Activated naive CD8-positive, alpha-beta T cell treated with anti-CD3 and anti-CD28 coated beads, Interleukin-2, amount 50 U/mL, for 16 hours (primary cell): ENCODE data around the gene MAGI2.

Experiments
- DNase-seq: peaks from one replicate; pipeline ENCODE4 v3.0.0-alpha.2; 2020; ENCODE audit warnings: low read depth, low spot score

MAGI2 gene

DNA sequence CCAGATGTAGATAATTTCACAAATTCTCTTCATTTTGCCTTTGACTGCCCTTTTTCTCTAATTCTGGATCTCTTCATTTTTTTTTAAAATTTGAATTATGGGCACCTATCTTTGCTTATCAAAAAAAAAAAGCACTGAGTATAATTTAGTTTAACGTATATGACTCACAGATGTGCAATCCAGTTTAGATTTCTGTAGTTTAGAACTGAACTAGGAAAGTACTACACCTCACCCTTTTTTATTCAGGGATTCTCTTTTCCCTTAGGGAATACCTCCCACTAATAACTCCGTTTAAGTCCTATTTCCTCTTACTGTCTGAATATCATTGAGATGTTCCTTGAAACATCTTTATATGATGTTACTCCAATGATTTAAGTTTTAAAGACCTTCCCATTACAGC lies 665.0 kb downstream of the MAGI2 start:
- no peak for DNase-seq

DNA sequence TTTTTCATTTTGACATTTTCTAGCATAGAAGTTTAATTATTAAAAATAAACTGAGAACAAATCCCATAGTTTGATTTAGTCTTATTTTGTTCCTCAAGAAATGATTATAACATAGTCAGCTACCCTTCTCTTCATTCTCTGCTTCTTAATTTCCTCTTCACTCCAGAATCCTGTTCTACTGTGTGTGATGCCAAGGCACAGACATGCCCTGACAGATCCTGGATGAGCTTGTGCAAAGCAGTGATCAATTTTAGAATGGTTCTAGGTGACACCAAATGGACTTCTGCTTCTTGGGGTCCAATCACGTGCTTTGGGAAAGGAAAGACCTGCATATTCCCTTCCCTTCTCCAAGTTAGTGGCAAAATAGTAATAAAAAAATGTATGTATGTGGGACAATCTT lies 665.6 kb downstream of the MAGI2 start:
- DNase-seq = no peak

DNA sequence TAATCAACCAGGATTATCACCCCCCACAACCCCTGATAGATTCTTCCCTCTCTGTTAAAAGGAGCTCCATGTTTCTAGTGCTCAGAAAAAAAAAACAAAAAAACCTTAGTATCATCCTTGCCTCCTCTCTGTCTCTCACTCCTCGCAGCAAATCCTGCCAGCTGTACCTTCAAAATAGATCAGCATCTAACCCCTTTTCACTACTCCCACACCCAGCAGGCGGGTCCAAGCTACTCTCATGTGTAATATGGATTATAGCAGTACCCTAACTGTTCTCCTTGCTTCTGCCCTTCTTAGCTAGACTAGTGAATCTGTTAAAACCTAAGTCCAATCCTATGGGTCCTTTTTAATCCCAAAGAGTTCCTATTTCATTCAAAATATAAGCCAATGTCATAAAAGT lies 667.4 kb downstream of the MAGI2 start:
- DNase-seq = no peak

DNA sequence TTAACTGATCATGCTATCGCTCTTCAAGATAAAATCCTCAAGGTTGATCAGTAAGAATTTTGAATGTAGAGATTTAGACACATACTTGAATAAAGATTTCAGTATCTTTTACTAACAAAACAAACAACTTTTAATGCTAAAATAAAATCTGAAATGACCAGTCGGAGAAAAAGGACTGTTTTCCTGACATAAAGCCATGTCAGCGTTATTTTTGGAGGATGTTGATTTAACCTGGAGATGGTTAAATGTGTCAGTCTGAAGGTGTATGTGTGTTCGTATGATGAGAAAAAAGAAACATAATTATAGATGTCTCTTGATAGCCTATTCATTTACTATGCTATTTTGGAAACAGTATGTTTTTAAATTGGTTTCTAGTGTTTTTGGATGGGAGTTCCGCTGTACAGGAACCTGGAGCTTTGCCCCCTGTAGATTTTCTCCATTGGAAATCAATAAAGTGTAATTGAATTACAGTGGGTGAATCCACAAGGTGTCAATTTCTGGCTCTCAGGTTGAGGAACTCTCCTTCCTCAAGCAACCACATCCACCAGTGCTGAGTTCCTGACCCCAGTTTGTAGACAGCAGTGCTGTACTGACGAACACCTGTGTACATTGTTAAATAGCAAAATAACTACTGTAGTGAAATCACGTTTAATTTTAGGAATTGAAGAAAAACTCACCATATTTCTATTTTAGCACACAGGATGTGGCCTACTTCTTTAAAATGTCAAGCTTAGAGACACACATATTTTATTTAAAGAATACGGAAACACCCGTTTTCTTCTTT lies 670.1 kb downstream of the MAGI2 start:
- no peak for DNase-seq

DNA sequence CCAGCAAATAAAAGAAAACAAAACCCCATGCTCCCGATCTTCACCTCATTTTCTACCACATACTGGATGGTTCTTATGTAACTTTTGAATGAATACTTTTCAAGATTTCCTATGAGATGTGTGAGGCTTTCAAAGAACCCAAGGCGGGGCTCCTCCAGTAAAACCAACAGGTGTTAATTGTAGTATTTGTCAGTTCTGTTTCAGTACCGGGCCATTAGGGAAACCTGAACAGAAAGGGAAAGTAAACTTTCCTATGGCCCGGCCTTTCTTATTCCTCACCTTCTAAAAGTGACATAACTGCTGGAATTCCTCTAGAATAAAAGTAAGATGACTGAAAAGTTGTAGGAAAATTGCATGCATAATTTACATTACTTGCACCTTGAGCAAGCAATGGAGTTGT lies 672.9 kb downstream of the MAGI2 start:
- DNase-seq = no peak

DNA sequence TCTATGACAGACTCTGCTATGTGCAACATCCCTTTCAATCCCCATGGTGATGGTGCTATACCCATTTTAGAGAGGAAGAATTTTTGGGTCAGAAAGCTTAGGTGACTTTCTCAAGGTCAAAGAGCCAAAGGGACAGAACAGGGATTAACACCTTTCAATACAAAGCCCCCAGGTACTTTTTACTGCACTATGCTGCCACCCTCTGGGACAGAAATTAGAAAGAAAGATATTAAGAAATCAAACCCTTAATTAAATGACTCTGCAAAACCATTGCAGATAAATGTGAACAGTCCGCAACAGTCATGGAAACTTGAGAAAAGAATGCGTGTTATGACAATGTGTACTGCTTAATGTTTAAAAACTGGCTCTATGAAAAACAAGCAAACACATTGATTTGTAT lies 673.7 kb downstream of the MAGI2 start:
- DNase-seq = no peak

DNA sequence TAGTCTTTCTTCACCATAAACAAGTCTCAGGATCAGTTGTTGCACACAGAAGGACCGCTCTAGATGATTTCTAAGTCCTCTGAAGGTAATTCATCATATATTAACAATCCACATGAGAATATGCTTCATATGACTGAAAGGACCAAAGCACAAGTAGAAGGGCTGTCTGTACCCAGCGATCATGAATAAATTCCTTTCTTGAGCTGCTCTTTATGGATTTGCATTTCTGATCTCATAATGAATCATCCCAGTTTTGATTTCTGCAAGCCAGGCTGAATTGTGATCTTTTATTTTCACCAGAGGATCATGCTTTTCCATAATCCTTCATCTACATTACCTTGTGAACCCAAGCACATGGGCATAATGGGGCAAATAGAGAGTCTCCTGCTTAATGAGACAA lies 675.6 kb downstream of the MAGI2 start:
- no peak for DNase-seq

DNA sequence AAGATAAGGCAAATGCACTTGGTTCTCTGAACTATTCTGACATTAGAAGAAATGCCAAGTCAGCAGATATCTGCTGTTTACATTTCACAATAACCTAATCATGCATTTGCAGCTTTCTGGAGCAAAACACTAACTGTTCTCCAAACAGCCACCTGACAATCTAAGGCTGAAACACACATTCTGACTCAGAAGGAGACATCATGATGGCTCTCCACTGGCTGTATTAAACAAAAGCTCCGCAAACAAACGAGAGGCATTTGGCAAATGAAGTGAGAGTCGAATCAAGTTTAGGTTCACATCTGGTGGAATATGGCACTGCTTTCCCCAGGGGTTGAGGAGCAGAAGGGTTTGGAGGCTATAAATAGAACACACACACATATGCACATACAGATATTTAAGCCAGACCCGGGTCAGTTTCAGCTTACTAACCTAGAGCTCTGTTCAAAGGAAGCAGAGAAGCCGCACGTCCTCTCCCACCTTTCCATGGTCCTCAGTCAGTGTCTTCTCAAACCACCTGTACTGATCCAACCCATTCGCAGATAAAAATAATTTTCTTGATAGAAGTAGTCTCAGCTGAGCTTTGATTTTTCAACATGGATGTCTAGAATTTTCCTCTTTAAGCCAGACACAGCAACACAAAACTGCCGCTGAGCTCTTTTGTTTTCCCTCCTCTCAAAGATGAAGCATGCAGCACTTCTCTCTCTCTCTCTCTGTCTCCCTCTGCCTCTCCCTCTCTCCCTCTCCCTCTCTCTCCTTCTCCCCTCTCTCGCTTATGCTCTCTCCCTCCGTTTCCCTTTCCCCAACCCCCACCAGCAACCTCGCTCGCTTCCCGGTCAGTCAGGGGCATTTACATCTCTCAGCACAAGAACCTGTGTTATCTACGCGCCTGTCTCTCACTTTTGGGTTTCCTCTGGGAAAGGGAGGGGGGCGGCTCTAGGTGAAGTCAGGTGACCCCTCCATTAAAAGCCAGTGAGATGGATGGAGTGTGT lies 682.8 kb downstream of the MAGI2 start:
- no peak for DNase-seq

DNA sequence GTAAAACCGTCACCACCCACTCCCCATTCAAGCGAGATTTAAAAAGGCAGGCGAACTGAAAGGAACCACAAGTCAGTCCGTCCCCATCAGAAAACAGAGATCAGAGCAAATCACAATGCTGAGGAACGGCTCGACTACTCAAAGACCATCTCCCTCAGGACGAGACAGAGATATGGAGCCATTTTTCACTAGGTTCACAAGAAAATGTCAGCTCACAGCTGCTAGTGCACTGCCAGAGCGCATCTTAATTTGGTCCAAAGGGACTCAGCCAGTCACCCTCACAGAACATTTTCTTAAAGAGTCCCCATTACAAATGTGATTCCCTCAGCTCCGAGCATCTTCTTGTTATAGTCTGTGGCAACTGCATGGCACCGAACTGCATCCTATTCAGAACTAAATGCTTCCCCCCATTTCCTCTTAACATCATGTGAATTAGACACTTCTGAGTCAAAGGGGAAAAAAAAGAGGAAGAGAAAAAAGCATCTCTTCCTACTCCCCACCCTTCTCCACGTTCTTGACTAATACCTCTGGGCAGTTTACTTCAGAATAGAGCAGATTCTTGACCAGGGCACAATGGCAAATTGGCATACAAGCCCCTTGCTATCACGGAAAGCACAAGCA lies 683.9 kb downstream of the MAGI2 start:
- no peak for DNase-seq

DNA sequence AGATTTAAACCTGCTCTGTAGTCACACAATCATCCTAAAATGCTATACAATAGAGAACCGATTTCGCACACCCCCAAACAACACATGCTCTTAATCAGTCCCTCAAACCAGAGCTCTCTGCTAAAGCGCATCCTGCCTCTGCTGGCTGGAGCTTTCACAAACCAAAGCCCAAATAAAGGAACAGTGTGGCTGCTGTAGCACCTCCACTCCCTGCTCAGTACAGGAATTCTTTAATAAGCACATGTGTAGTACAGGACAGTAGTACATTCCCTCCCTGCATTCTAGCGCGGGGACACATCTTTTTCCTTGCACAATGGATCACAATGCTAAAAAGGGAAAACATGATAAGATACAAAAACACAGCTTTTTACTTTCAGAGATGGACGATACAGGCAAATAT lies 684.6 kb downstream of the MAGI2 start:
- no peak for DNase-seq

DNA sequence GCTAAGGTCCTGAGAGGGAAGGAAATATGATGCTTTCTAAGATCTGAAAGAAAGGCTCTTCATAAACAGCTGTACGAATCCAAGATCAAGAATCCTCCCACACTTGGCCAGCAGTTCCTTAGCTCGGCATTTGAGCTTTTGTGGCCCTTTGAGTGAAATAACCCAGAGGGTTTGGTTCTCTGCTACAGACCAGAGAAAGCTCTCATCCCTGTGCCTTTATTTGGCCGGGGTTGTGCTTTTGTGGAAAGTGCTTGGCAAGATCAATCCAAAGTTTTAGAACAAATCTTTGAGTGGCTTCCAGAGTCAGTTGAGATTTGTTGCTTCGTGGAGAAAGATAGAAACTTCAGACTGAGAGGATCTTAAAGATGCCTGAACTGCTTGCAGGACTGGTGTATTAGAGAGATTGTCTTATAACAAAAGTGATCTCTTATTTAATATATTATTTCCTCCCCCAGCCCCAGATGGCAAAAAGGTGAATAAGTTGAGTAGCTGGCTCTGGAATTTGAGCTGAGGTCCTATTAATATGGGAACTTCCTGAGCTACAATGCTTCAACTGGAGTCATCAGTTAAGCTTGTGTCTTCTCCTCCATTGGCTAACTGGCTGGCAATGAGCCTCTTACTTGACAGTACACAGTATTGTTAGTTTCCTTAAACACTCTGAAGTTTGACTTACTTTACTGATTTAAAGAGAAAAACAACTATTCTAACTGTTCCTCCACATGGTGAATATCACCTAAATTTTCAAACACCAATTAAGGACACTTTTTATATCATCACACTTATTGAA lies 687.3 kb downstream of the MAGI2 start:
- DNase-seq = no peak

DNA sequence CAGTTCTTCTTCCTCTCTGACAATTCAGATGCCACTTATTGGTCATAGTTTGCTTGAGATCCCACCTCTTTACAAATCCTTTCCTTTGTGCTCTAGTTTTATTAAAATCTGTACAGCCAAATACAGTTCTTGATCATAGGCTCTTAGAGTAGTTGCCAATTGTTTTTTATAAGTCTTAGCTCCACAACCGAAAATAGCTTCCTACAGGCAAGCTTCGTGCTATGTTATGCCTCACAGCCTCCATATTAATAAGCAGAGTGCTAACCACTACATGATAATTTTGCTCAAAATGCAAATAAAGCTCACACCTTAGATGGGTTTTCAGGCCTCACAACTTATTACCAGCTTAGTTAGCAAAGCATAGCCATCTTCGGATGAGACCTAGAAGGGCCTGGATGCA lies 688.9 kb downstream of the MAGI2 start:
- no peak for DNase-seq

DNA sequence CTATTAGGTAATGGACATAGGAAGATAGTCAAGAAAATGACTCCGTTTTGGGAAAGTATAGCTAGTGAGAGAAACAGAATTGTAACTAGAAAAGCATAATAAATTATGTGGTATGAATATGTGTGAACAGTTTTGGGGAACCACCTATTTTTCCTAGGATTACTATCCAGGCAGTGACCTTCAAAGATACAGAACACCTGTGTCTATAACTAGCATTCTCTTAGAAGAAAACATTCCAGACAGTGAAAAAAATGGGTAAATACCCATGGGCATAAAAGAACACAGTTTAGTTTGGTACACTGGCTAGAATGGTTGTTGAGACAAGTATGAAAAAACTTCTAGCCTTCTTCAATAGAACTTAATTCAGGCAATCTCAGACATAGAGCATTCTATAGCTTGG lies 690.8 kb downstream of the MAGI2 start:
- no peak for DNase-seq

DNA sequence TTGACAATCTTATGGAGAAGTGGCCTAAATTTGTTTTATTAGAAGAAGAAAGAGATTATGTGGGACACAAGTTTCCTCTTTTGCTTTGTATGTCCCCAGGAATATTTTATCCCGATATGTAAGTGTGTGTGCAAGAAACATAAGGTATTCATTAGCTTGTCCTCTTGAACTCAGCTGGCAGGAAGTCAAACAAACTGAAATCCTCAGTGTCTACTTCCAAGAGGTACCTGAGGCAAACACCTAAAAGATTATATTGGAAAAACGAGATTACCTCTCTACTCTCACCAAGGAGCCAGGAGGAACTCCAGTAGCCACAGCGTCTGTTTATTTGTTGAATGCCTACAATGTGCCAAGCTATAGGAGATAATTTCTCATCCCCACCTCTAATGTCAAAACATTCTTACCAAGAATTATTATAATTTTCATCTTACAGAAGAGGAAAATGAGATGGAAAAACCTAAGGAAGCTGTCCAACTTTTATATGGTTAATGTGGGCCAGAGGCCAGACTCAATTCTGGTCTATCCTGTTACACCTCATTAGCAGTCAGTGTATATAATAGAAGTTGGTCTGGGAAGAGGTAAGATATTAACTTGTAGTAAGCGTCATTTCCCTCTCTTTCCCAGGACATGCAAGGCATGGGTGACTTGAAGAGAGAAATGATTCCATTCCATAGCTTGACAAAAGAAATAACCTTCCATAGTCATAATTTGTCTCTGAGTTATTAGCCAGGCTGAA lies 692.7 kb downstream of the MAGI2 start:
- DNase-seq = no peak

DNA sequence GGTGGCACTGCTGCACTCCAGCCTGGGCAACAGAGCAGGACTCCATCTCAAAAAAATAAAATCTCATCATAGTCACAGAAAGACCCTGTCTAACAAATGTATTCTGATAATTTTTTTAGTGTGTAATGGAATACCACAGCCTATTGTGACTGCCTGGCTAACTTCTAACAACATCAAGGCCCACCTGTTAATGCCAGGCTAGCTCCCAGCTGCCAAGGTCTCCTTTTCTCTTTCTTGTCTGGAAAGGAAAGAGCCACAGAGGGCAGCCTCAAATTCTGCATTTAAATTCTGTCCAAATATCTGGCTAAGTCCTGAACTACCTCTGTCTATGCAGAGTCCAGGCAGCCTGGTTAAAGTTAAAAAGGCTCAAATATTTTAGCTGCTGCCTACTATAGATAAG lies 700.9 kb downstream of the MAGI2 start:
- no peak for DNase-seq

DNA sequence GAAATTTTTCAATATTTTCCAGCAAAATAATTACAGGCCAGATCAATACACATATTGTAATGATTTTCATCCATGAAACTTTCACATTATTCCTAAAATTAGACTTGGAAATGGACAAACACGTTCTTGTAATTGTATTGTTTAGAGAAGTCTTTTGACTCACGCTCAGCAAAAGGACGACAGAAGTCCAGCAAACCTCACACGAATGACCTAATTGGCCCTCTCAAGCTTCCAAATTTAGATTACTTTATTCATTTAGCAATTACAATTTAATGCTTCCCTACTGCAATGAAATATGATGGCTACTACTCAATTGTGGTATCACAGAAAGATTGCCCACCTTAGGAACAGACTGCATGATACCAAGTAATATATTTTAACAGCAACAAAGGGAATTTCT lies 702.2 kb downstream of the MAGI2 start:
- no peak for DNase-seq

DNA sequence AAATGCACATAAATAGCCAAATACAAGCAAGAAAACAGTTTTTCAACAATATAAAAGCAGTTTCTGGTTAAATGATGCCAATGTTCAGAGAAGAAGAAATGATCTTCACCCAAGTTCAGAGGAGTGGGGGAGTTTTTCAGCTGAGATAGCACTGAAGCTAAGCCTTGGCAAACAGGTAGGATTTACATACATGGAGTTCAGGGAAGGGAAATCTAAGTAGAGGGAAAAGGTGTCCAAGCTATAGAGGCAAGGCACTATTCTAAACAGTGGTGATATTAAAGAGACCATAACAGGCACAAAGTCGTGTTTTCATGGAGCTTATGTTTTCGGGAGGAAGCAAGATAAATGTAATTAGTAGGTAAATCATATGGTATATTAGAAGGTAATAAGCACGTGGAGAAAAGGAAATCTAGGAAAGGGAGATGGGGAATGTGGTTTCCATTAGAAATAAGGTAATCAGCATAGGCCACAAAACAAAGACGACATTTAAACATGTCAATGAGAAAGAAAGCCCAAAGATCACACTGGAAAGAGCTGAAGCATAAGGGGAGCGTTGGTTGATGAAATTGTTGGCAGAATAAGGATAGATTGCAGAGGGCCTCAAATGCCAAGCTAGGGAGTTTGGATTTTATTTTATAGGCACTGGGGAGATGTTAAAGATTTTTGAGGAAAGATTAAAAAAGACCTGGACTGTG lies 704.3 kb downstream of the MAGI2 start:
- DNase-seq = no peak

DNA sequence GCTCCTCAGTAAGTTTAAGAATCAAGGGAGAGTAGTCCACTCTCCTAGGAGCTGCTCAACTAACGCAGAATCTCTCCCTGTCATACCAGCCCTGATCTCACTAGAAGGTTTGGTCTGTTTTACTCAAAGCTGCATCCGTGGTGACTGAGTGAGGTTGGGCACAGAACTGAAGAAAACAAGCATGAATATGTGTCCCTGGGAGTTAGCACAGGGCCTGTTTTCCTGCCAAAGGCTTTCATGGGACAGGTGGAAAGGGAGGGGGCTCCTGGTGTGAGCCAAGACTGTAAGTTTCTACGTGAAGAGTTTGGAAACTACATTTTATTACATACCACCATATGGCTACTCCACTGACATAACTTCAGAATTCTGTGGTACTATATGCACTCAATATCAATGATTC lies 705.9 kb downstream of the MAGI2 start:
- DNase-seq = no peak

DNA sequence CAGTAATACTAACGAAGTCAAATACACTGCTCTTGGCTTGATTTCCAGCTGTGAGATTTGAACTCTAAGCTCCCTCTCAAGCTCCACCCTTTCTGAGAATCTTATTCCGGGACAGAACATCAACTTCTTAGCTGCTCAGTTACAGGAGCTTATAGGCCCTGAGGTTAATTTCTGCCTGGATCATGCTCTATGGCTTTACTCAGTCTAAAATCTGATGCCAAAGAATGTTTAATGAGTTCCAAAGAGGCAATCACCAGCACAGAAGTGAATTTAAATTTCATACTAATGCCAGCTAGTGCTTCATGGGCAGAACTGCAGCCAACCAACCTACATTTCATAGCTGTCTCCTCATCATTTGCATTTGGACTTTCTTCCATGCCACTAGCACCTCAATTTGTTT lies 707.2 kb downstream of the MAGI2 start:
- no peak for DNase-seq

DNA sequence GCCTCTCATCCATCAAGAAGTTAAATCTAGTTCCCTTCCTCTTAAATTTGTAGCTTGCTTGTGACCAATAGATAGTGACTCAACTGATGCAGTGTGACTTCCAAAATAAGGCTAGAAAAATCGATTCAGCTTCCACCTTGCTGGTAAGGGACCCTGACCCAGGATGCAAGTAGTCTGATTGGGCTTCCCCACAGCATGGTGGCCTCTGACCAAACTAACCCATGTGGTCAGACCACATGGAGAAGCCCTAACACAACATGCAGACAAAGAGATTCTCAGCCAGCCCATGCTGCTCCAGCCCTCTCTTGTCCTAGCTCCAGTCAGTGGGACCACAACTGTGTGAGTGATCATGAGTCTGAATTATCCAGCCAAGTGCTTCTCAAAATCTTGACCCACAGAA lies 710.8 kb downstream of the MAGI2 start:
- no peak for DNase-seq
